GM18868 (cell line): Measurements from ENCODE around the gene MKNK2.

Source experiments
- ATAC-seq: cut with Tn5 transposase; IDR thresholded peaks from one replicate; pipeline ENCODE4 v1.9.1; 2021; ENCODE audit warnings: mild to moderate bottlenecking, moderate library complexity; ENCODE audit not compliant: unreplicated experiment

MKNK2 gene

DNA sequence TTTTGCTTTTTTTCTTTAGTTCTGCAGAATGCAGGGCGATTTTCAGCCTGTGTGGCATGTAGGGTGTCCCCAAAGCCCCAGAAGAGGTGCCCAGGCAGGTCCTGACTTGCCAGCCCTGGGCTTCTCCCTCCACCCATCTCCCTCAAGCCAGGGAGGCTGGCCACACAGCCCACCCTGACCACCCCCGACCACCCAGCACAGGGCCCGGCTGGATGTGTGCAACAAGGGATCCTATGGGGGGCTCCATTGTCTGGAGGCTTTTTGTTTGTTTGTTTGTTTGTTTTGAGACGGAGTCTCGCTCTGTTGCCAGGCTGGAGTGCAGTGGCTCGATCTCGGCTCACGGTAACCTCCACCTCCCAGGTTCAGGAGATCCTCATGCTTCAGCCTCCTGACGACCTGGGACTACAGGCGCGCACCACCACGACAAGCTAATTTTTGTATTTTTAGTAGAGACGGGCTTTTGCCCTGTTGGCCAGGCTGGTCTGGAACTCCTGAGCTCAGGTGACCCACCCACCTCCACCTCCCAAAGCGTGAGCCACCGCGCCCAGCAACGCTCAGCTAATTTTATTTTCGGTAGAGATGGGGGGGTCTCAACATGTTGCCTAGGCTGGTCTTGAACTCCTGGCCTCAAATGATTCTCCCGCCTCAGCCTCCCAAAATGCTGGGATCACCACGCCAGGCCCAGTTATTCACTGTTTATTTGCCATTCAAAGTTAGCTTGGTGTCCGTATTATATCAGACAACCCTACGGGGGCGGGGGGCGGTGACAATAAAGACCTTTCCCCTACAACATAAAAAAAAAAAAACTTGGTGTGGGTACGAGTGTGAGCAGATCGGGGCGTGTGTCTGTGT is 7.8 kb upstream of the MKNK2 start:
- no peak for ATAC-seq

DNA sequence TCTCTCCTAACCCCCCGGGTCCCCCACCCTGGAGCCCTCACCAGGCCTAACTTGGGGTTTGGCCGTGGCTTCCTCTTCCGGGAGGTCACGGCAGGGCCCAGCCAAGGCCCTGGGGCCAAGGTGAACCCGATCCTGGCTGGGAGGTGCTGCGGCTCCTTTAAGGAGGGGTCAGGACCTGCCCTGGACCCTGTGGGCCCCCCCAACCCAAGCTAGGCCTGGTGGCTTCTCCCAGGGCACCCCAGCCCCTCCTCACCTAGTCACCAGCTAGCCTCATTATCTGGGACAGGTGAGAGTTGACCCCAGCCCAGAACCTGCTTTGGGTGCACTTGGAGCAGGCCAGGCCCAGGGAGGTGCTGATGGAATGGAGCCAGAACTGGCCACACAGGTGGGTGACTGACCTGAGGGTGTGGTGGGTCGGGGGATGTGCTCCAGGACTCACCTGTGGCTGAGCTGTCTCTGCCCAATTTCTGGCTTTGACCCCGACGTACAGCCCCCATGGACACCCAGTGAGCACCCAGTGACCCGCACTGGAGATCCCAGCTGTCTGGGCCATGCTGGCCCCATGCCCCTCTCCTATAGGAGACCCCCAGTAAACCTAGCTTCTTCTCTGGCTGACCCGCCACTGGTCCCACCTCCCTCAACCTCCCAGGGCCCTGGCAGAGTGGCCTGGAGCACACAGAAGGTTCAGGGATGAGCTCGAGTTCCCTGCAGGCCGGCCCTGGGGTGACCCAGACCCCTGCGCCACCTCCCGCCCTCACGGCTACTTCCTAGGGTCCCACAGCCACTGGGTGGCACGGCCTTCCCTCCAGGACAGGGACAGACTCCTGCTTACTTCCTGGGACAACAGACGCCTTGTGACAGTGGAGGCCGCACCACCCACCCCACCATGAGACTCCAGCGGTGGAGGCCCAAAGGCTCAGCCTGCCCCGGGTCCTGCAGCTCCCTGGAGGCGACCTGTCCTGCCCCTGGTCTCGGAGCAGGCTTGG is 6.7 kb upstream of the MKNK2 start:
- no peak for ATAC-seq

DNA sequence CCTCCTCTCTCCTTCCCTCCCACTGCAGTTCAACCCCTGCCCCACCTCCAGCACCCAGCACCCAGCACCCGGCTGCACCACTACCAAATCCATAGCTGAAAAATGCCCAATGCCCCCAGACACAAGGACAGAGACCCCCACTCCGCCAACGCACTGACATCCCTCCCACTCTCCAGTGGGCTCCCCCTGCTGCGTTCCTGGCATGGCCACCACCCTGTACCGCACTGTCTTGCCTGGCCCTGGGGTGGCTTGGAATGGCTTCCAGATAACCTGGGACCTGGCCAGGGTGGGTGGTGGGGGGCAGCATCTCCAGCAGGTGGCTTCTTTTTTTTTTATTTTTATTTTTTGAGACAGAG is 5.8 kb upstream of the MKNK2 start:
- ATAC-seq: no peak

DNA sequence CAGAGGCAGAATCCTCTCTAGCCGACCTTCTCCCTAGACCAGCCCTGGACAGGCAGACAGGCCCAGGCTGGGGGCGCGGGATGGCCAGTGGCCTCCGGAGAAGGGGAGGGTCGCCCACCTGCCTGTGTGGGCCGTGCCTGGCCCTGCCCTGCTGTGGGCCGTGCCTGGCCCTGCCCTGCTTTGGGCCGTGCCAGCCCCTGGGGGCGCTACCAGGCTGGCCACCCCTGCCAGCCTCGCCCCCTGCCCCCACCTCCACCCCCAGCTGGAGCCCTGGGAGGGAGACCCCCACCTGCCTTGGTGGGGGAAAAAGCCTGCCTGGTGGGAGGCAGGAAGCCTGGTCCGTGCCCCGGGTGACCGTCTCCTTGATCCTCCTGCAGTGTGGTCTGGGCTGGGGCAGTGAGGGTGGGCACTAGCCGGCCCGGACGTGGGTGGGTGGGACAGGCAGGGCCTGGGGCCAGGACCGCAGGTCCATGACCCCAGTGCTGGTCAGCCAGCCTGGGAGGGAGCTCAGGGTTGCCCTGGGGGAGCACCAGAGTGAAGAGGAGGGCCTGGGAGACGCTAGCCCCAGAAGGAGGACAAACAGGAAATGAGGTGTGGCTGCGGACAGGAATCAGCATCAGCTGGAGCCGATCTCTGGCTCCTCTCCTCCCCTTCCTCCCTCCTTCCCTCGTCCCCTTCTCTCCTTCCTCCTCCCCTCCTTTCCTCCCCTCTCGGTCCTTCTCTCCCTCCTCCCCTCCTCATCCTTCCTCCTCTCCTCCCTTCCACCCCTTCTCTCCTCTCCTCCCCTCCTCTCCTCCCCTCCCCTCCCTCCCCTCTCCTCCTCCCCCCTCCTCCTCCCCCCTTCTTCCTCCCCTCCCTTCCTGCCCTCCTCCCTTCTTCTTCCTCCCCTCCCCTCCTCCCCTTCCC is 5.1 kb upstream of the MKNK2 start:
- ATAC-seq: no peak

DNA sequence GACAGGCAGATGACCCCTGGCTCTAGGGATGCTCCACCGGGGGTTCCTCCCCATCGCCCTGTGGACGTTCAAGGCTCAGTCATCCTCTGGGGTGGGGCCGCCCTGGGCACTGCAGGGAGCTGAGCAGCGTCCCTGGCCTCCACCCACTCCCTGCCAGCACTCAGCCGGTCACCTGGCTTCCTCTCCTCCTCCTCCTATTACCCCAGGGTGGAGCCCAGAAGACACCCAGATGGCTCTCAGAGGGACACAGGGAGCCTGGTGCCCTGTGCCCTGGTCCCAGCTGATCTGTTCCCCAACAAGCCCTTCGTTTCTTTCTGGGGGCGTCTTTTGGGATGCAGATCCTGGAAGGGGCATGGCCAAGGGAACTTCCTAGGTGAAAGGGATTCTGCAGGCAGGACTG is 3.7 kb upstream of the MKNK2 start:
- no peak for ATAC-seq

DNA sequence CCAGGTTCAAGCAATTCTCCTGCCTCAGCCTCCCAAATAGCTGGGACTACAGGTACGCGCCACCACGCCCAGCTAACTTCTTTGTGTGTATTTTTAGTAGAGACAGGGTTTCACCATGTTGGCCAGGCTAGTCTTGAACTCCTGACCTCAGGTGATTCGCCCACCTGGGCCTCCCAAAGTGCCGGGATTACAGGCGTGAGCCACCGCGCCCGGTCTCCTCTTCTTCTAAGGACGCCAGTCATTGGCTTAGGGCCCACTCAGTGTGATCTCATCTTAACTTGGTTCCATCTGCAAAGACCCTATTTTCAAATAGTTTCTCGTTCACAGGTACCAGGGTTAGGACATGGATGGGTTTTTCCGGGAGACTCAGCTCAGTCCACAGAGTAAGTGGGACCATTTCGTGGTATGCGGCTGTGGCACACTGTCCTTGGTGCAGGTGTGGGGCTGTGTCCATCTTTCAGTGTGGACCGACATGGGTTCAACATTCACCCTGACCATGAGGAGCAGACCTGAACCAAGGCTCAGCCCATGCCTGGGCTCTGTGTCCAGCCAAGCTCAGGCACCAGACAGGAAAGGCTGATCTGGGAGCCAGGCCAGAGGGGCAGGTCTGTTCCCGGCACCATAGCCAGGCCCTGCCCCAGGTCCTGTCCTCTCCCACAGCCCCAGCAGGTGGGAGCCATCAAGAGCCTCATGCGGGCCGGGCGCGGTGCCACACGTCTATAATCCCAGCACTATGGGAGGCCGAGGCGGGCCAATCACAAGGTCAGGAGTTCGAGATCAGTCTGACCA is 2.8 kb upstream of the MKNK2 start:
- no peak for ATAC-seq

DNA sequence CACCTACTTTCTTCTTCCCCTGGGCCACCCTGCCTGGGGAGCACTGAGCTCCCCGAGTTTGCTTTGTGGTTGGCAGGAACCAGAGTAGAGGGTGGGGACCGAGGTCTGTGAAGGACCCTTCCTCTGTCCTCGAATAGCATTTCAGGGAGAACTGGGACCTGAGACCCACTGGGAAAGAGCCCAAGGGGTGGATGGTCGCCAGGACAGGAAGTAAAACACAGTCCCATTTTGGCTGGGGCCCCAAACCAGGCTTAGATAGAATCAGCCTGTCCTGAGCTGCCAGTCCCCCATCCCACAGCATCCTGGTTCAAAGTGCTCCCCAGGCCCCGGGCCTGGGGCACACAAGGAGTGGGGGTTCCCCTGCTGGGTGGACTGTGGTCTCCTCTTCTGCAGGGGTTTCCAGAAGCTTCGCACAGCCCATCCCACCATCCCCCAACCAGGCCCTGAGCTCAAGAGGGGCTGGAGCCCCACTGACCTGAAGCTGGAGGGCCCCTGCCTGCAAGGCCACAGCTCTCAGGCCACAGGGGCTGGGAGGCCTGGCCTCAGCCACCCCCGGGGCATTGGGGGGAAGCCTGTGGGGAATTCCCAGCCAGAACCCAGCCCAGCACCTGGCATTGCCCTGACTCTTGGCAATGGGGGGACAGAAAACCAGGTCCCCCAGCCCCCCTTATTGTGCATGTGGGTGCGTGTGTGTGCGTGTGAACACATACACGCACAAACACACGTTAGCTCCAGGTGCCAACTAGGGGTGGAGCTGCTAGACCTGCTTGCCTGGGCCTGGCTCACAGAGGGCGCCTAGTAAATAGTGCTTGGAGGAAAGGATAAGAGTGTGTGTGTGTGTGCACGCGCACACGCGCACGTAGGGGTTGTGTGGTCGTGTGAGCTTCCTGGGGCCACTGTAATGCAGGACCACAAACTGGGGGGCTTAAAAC is 995 bp upstream of the MKNK2 start:
- no peak for ATAC-seq

DNA sequence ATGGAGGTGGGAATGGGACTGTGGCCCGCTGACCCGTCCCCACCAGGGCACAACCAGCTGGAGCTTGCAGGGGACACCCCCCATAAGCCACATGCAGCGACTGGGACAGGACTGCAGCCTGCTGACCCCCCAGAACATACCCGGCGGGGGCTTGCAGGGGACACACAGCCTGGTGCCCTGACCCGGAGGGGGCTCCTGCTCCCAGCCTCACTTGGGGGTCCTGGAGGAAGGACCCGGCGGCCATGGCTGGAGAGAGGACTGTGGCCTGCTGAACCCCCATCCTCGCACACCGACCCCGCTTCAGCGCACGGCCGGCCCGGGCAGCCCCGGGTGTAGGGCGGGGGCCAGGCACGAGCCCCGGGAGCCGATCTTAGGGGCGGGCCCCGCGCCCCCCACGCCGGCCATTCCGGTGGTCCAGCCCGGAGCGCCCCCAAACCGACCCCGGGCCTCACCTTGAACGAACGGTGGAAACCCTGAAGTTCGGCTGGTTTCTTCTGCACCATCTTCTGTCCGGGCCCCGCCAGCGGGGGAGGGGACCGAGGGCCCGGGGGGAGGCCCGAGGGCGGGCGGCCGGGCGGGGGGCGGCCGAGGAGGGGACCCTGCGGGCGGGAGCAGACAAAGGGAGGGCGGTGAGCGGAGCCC is 574 bp downstream of the MKNK2 start:
- ATAC-seq: no peak

DNA sequence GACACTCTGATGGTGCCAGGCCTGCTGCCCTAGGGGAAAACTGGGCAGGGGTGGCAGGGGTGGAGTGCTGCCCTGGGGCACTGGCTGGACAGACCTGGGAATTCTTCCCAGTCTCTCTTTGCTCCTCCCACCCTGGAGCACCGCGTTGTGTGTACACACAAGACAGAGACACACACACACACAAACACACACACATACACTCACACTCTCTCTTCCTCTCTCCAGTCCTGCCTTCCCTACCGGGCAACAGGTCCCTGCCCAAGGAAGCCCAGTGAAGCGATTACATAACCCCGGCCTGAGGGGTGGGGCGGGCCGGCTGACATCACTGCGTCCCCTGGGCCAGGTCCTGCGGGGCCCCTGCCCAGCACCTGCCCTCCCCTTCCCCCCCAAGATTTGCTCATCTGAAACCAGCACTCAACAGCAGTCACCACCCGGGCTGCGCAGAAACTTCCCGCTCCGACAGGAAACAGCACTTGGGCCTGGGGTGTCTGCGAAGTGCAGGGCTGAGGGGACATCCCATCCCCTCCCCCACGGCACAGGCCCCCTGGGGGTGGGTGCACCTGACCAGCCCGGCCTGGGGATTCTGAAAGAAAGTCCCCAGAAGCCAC is 1.2 kb downstream of the MKNK2 start:
- no peak for ATAC-seq

DNA sequence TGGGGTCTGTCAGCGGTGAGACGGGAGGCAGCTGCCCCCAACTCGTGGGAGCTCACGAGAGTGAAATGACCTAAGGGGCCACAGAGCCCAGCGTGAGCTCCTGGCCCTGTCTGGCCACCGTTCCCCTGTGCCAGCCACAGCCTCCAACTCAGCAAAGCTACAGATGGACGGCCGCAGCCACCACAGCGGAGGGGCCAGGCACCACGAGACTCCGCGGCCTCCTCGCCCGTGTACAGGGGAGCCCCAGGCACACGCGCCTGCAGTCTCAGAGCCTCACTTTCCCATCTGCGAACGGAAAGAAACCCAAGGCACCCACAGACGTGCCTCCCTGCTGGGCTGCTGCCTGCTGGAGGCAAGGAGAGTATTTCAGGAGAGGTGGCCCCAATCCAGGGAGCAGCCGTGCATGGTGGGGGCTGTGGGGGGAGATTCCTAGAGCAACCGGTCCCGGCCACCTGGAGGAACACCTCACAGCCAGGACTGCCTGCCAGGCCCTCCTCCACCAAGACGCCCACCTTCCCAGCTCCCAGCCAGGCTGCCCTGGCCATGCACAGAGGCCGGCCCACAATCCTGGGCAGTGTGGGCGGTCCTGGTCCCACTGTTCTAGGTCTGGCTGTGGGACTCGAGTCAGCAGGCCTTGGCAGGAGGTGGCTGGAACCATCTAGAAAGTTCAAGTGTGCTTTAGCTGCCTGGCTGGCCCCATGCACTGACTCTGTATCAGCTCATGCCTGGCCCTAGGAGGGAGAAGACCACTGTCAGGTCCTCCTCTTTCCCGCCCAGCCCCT is 1.9 kb downstream of the MKNK2 start:
- ATAC-seq: no peak

DNA sequence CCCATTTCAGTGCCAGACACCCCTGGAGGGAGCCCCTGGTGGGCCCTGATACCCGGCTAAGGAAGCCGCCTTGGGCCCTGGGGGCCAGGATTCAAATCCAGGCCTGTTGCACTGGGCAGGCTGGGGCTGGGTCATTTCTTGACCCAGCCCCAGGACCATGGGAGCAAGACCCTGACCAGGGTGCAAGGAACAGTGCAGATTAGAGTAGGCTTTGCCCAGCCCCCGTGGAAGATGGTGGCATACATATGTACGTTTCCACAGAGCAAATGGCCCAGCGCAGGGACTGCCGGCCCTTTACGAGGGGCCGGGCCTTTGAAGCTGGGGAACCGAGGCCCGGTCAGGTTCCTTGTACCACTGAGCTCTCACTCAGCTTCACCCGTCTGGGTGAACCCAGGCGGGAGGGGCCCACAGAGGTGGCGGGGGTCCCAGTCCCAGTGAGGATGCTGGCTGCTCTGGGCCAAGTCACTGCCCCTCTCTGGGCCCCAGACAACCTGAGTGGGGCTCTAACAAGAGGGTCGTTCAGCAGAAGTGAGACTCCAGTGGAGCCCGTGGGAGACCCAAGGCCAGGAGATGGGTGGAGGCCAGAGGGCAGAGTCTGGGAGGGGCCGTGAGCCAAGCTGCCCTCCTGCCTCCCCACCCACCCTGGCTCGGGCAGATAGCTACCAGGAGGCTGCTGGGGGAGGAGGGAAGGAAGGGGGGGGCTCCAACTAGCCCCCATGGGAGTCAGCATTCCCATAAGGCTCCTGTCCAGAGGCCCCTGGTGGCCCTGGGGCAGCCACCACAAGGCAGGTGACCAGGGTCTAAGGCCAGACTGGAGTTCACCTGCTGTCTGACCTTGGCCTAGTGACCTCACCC is 2.7 kb downstream of the MKNK2 start:
- ATAC-seq: no peak

DNA sequence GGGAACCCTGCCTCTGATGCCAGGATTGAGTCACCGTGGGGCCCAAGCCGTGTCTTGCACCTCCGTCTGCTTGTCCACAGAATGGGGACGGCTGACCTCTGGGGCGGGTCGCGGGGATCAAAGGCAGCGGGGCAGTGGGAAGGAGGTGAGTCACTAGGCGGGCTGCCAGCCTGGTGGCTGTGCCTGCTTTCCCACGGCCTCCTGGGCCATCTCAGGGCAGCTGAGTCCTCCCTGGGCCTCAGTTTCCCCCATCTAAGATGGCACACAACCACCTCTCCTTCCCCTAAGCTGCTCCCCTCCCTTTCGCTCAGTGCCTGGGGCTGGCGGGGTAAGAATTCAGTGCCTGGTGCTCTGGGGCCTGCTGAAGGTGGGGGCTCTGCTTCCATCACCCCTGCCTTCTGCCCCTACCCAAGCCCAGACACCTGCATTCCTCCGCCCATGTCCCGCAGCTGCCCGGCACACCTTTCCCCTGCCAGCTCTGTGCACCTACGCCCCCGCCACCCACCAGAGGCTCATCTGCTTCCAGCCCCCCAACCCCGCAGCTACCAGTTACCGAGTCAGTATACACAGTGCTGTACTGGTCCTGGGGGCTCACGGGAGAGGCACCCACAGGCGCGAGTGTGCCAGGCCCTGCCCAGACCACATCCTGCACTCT is 3.5 kb downstream of the MKNK2 start:
- no peak for ATAC-seq

DNA sequence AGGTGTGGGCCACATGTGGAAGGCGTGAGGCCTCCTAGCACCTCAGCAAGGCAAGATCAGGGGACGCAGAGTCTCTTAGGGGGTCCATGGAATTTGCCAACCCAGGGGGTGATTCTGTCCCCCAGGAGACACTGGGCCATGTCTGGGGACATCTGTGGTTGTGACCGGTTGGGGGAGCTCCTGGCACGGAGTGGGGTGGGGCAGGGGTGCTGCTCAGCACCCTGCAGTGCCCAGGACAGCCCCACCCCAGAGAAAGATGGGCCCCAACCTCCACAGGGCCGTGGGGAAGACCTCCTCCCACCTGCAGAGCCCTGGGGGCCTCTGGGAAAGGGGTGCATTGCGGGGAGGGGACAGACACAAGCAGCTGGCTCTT is 4.0 kb downstream of the MKNK2 start:
- ATAC-seq: no peak

DNA sequence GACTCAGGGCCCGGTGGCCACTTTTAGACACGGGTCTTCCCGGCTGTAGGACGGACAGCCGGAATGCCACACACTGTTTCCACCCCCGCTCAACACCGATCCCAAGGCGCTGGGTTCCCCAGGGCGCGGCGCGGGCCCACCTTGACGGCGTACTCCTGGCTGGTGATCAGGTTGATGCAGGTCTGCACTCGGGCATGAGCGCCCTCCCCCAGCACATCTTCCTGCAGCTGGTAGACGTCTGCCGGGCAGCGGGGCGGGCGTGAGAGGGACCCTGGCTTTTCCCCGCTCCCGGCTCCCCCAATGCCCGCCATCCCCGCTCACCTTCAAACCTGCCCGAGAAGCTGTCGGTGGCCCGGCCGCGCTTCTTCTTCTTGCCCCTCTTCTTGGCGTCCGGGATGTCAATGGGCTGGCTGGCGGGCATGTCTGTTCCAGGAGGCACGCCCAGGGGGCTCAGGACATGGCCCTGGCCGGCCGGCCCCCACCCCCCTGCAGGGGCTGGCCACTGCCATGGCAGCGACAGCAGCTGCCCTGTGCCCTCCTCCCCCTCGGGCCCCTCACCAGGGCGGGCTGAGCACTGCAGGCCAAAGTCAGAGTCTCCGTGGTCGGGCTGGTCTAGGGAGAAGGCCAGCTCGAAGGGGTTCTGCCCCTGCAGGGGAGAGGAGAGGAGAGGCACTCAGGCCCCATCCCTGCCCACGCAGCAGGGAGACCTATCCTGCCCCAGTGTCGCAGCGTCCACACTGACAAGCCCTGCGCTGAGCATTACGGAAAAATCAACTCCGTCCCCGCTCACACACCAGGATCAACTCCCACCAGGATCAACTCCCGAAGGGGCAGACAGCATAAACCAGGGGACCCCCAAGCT is 4.8 kb downstream of the MKNK2 start:
- ATAC-seq: no peak

DNA sequence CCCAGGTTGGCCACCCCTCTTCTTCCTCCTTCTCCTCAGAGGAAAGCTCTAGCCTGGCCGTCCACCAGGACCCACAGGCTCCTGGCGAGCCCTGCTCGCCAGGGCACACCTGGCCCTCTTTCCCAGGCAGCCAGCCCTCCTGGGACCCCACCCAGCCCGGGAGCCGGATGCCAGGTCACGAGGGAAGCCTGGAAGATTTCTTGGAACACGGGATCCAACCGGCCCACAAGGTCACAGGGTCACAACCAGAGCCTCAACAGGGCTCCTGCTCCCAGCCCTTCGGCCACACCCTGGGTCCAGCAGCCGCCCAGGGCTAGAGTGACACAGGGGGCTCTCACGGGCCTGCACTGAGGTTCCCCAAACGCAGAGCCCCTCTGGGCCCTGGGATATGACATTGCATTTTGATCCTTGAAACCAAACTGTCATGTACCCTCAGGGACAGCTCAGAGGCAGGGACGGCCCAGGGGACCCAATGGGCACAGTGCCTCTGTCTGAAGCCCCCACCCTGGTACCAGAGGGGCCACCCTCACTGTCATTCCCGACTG is 5.5 kb downstream of the MKNK2 start:
- ATAC-seq: no peak
